ENCODE data around the gene C1QTNF2.

DNA sequence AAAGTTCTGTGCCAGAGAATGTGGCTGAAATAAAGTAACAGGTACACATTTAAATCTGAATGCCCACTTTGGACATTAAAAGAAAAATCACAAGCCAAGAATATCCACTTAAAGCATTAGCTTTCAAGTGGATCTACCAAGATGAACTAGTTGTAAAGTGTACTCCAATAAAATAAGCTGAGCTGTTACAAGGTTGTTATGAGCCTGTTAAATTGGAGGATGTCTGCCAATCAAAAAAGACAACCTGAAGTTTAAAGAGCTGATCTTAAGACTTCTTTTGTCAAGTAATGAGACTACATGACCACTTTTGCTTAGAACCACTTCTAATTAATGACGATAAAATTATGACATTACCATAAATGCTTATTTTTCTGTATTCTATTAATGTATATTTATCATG is 27.1 kb upstream of the C1QTNF2 start:
- TF ChIP-seq EP300 (IDR thresholded peaks at IDR 0.05; ENCODE audit: borderline replicate concordance in 1 of 2, control insufficient read depth in 1 of 2, low read depth in 2 of 2, low read length in 2 of 2) (no peak), TBL1XR1 (IDR thresholded peaks at IDR 0.05; ENCODE audit: low read depth, low read length) (no peak)

All from GM12878 (cell line).